Fibroblast of lung (primary cell): Measurements from ENCODE around the gene CIAO3. TPM values are rescaled to one million over a fixed set of nuclear protein-coding genes. Genes with fewer than 3 reads are reported as not detected.

Experiments
- DNase-seq, 2 donors: peaks; one replicate each; pipeline versions ENCODE4 v3.0.0 to v3.0.0-alpha.2; 2010; ENCODE audit warnings: low read depth in 2 of 2
- H2AFZ ChIP-seq: 2 replicates; pipeline ENCODE4 v1.5.1; 2012; ENCODE audit warnings: low read length, control low read depth, inconsistent platforms
- H3K27ac ChIP-seq: 2 replicates; pipeline ENCODE4 v1.5.1; 2011; ENCODE audit warnings: low read length, control low read depth; ENCODE audit not compliant: insufficient read depth
- H3K27me3 ChIP-seq: 2 replicates; pipeline ENCODE4 v1.5.1; 2011; ENCODE audit warnings: mild to moderate bottlenecking, low read length; ENCODE audit not compliant: control insufficient read depth, insufficient read depth
- H3K36me3 ChIP-seq: 2 replicates; pipeline ENCODE4 v1.5.1; 2011; ENCODE audit warnings: low read length; ENCODE audit not compliant: control insufficient read depth, insufficient read depth
- H3K4me1 ChIP-seq: 2 replicates; pipeline ENCODE4 v1.5.1; 2011; ENCODE audit warnings: low read length; ENCODE audit not compliant: control insufficient read depth, insufficient read depth; ENCODE audit errors: extremely low read depth
- H3K4me2 ChIP-seq: 2 replicates; pipeline ENCODE4 v1.5.1; 2011; ENCODE audit warnings: low read length, control low read depth; ENCODE audit not compliant: insufficient read depth; ENCODE audit errors: extremely low read depth
- H3K4me3 ChIP-seq, 4 experiments: fragments of 200-600 bp in 1 of 4; sonication (generic) in 1 of 4; replicated peaks in 1 of 4; 2 replicates each; pipeline ENCODE4 v1.5.1; 2011 to 2016; ENCODE audit warnings: low read length in 4 of 4, low read depth in 3 of 4, mild to moderate bottlenecking in 3 of 4, control low read depth in 2 of 4, inconsistent platforms in 1 of 4, mixed read lengths in 1 of 4; ENCODE audit not compliant: insufficient read depth in 1 of 4; ENCODE audit errors: control extremely low read depth in 1 of 4
- H3K79me2 ChIP-seq: 2 replicates; pipeline ENCODE4 v1.5.1; 2012; ENCODE audit warnings: mild to moderate bottlenecking, low read length, inconsistent platforms; ENCODE audit not compliant: control insufficient read depth, insufficient read depth
- H3K9ac ChIP-seq: 2 replicates; pipeline ENCODE4 v1.5.1; 2011; ENCODE audit warnings: mild to moderate bottlenecking, low read length, control low read depth; ENCODE audit not compliant: insufficient read depth
- H3K9me3 ChIP-seq: 2 replicates; pipeline ENCODE4 v1.5.1; 2012; ENCODE audit warnings: low read depth, low read length; ENCODE audit not compliant: control insufficient read depth, insufficient read depth
- H4K20me1 ChIP-seq: 2 replicates; pipeline ENCODE4 v1.5.1; 2011; ENCODE audit warnings: low read length; ENCODE audit not compliant: control insufficient read depth, insufficient read depth; ENCODE audit errors: extremely low read depth
- CTCF ChIP-seq, 2 donors: IDR thresholded peaks in 1 of 2; conservative IDR thresholded peaks in 1 of 2; 1 replicate in 1 of 2; 2 replicates in 1 of 2; pipeline ENCODE4 v1.5.1; 2011 to 2012; ENCODE audit warnings: low read length in 2 of 2, control low read depth in 1 of 2, inconsistent platforms in 1 of 2, low read depth in 1 of 2, mild to moderate bottlenecking in 1 of 2
- EZH2 ChIP-seq: IDR thresholded peaks from 2 replicates; pipeline ENCODE4 v1.5.1; 2012; ENCODE audit warnings: low read length, control low read depth, mild to moderate bottlenecking; ENCODE audit errors: missing control alignments
- polyA plus RNA-seq, 2 donors: library from polyadenylated mRNA; depleted of rRNA in 1 of 2; stranded (reverse) in 1 of 2; unstranded in 1 of 2; fragments of >200 nt; gene quantifications; 2 replicates each; pipeline ENCODE4 v1.2.1, GENCODE V29; 2011 to 2012; ENCODE audit warnings: missing spikeins in 1 of 2
- total RNA-seq: library from RNA; depleted of rRNA; stranded (reverse); fragments of >200 nt; gene quantifications from 2 replicates; pipeline ENCODE4 v1.2.1, GENCODE V29; 2014

The CIAO3 gene
- total and polyA plus RNA-seq, 2 donors (not counting 1 experiment from before 2014, with no cell fraction given) = 9.3 to 31.0 TPM

GRCh38 chr16:679814-680624 lies 60.8 kb downstream of the CIAO3 start, which contains the start of gene STUB1:
STUB1 (plus strand) TSS chr16:680410; CDS start chr16:680526, 116 bp downstream.
- Histone ChIP-seq H3K36me3 (peaks cover 22% of the 10 kb centered on the region), H3K9ac (peak within 1 kb of the TSS; percentile 78), H2AFZ (peak within 1 kb of the TSS; percentile 73), H3K27ac (peak within 1 kb of the TSS; percentile 73), H3K9me3 (no peaks in the 10 kb centered on the region), H3K79me2 (peaks cover 31% of the 10 kb centered on the region), H4K20me1 (no peaks in the 10 kb centered on the region), H3K4me3 (peak within 1 kb of the TSS; percentile 72 to 88 (median 85)), H3K4me2 (peak within 1 kb of the TSS; percentile 99), H3K27me3 (no peaks in the 10 kb centered on the region), H3K4me1 (peaks cover 22% of the 10 kb centered on the region)
- TF ChIP-seq CTCF (conservative IDR thresholded peaks at IDR 0.05 in 1 of 2, IDR thresholded peaks at IDR 0.05 in 1 of 2; ENCODE audit: low read depth in 1 of 2, low read length in 2 of 2) (no peak), EZH2 (no peak)
- DNase-seq = peak; percentile 78 to 86

Other genes starting within 250 kb of the CIAO3 start
- 16.4 and 21.3 TPM in 2 replicates for gene CAPN15, start 213.3 kb downstream of the CIAO3 start, total RNA-seq
- gene CAPN15, start 213.3 kb downstream of the CIAO3 start, polyA plus RNA-seq = 4.1 and 7.8 TPM in 2 replicates
- not detected in 2 replicates for gene PRR35, start 180.6 kb downstream of the CIAO3 start, total RNA-seq
- gene PRR35, start 180.6 kb downstream of the CIAO3 start, polyA plus RNA-seq = not detected in 2 replicates
- gene NHLRC4, start 174.0 kb downstream of the CIAO3 start, total RNA-seq = 2.1 and 3.3 TPM in 2 replicates
- 0.34 and 0.66 TPM in 2 replicates for gene NHLRC4, start 174.0 kb downstream of the CIAO3 start, polyA plus RNA-seq
- 20.5 and 22.3 TPM in 2 replicates for gene PIGQ, start 171.0 kb downstream of the CIAO3 start, total RNA-seq
- gene PIGQ, start 171.0 kb downstream of the CIAO3 start, polyA plus RNA-seq = 11.2 and 13.0 TPM in 2 replicates
- 9.8 and 11.6 TPM in 2 replicates for gene RAB40C, start 150.9 kb downstream of the CIAO3 start, total RNA-seq
- gene RAB40C, start 150.9 kb downstream of the CIAO3 start, polyA plus RNA-seq = 3.2 and 3.7 TPM in 2 replicates
- gene WFIKKN1, start 110.0 kb downstream of the CIAO3 start, total RNA-seq = under 0.01 and 0.17 TPM in 2 replicates
- not detected in 2 replicates for gene WFIKKN1, start 110.0 kb downstream of the CIAO3 start, polyA plus RNA-seq
- 71.7 and 75.2 TPM in 2 replicates for gene METTL26, start 104.7 kb downstream of the CIAO3 start, total RNA-seq
- gene METTL26, start 104.7 kb downstream of the CIAO3 start, polyA plus RNA-seq = 39.2 and 49.7 TPM in 2 replicates
- gene MCRIP2, start 99.2 kb downstream of the CIAO3 start, total RNA-seq = 18.0 and 21.8 TPM in 2 replicates
- 2.8 and 3.4 TPM in 2 replicates for gene MCRIP2, start 99.2 kb downstream of the CIAO3 start, polyA plus RNA-seq
- gene WDR90, start 91.6 kb downstream of the CIAO3 start, total RNA-seq = 4.6 and 4.8 TPM in 2 replicates
- 2.9 and 4.4 TPM in 2 replicates for gene WDR90, start 91.6 kb downstream of the CIAO3 start, polyA plus RNA-seq
- gene RHOT2, start 72.9 kb downstream of the CIAO3 start, total RNA-seq = 27.7 and 29.6 TPM in 2 replicates
- gene RHOT2, start 72.9 kb downstream of the CIAO3 start, polyA plus RNA-seq = 35.4 and 39.7 TPM in 2 replicates
- gene RHBDL1, start 65.3 kb downstream of the CIAO3 start, total RNA-seq = 2.6 and 7.1 TPM in 2 replicates
- 0.76 and 1.4 TPM in 2 replicates for gene RHBDL1, start 65.3 kb downstream of the CIAO3 start, polyA plus RNA-seq
- gene STUB1, start 60.6 kb downstream of the CIAO3 start, total RNA-seq = 114 and 133 TPM in 2 replicates
- 94.6 and 146 TPM in 2 replicates for gene STUB1, start 60.6 kb downstream of the CIAO3 start, polyA plus RNA-seq
- 19.8 and 23.8 TPM in 2 replicates for gene JMJD8, start 56.7 kb downstream of the CIAO3 start, total RNA-seq
- 31.5 and 37.8 TPM in 2 replicates for gene JMJD8, start 56.7 kb downstream of the CIAO3 start, polyA plus RNA-seq
- gene WDR24, start 50.6 kb downstream of the CIAO3 start, total RNA-seq = 5.6 and 6.1 TPM in 2 replicates
- gene WDR24, start 50.6 kb downstream of the CIAO3 start, polyA plus RNA-seq = 2.1 and 3.5 TPM in 2 replicates
- not detected in 2 replicates for gene FBXL16, start 35.2 kb downstream of the CIAO3 start, total RNA-seq
- 0.07 and 0.14 TPM in 2 replicates for gene FBXL16, start 35.2 kb downstream of the CIAO3 start, polyA plus RNA-seq
- gene METRN, start 25.9 kb downstream of the CIAO3 start, total RNA-seq = 35.3 and 37.5 TPM in 2 replicates
- 5.3 and 6.1 TPM in 2 replicates for gene METRN, start 25.9 kb downstream of the CIAO3 start, polyA plus RNA-seq
- 24.9 and 31.5 TPM in 2 replicates for gene ANTKMT, start 19.9 kb downstream of the CIAO3 start, total RNA-seq
- gene ANTKMT, start 19.9 kb downstream of the CIAO3 start, polyA plus RNA-seq = 4.5 and 6.1 TPM in 2 replicates
- 1.0 and 1.8 TPM in 2 replicates for gene CCDC78, start 14.6 kb downstream of the CIAO3 start, total RNA-seq
- gene CCDC78, start 14.6 kb downstream of the CIAO3 start, polyA plus RNA-seq = 0.50 and 0.64 TPM in 2 replicates
- gene HAGHL, start 13.9 kb downstream of the CIAO3 start, total RNA-seq = 14.1 and 16.3 TPM in 2 replicates
- 3.1 and 3.7 TPM in 2 replicates for gene HAGHL, start 13.9 kb downstream of the CIAO3 start, polyA plus RNA-seq
- gene MSLN, start 19.7 kb upstream of the CIAO3 start, total RNA-seq = not detected in 2 replicates
- not detected in 2 replicates for gene MSLN, start 19.7 kb upstream of the CIAO3 start, polyA plus RNA-seq
- 15.9 and 16.2 TPM in 2 replicates for gene RPUSD1, start 47.4 kb upstream of the CIAO3 start, total RNA-seq
- gene RPUSD1, start 47.4 kb upstream of the CIAO3 start, polyA plus RNA-seq = 8.2 and 10.3 TPM in 2 replicates
- gene CHTF18, start 47.6 kb upstream of the CIAO3 start, total RNA-seq = 1.3 and 4.3 TPM in 2 replicates
- gene CHTF18, start 47.6 kb upstream of the CIAO3 start, polyA plus RNA-seq = 1.1 and 5.7 TPM in 2 replicates
- gene GNG13, start 59.7 kb upstream of the CIAO3 start, total RNA-seq = not detected in 2 replicates
- gene GNG13, start 59.7 kb upstream of the CIAO3 start, polyA plus RNA-seq = not detected in 2 replicates
- 10.0 and 12.6 TPM in 2 replicates for gene LMF1, start 230.0 kb upstream of the CIAO3 start, total RNA-seq
- 8.9 and 12.3 TPM in 2 replicates for gene LMF1, start 230.0 kb upstream of the CIAO3 start, polyA plus RNA-seq
- gene SOX8, start 240.8 kb upstream of the CIAO3 start, total RNA-seq = under 0.01 TPM in 1 of 2 replicates, not detected in the other
- 0.03 TPM in 1 of 2 replicates, not detected in the other for gene SOX8, start 240.8 kb upstream of the CIAO3 start, polyA plus RNA-seq